Activated naive CD8-positive, alpha-beta T cell treated with anti-CD3 and anti-CD28 coated beads, Interleukin-2, amount 50 U/mL, for 24 hours (primary cell): Measurements from ENCODE around the gene ITGB4.

Experiments used
- ATAC-seq: fragments of 150-1000 bp; cut with Tn5 transposase; one replicate; pipeline ENCODE4 v1.10.0; 2021
- DNase-seq: peaks from one replicate; pipeline ENCODE4 v3.0.0; 2021
- H3K27ac Mint-ChIP-seq: one replicate; pipeline ENCODE4 v1.8.0; 2021; ENCODE audit warnings: mild to moderate bottlenecking, mixed read lengths
- H3K27me3 Mint-ChIP-seq: one replicate; pipeline ENCODE4 v1.8.0; 2021; ENCODE audit warnings: mixed read lengths
- H3K36me3 Mint-ChIP-seq: one replicate; pipeline ENCODE4 v1.8.0; 2021; ENCODE audit warnings: low read depth, mixed read lengths
- H3K4me1 Mint-ChIP-seq: one replicate; pipeline ENCODE4 v1.8.0; 2021; ENCODE audit warnings: mixed read lengths
- H3K4me3 Mint-ChIP-seq: one replicate; pipeline ENCODE4 v1.8.0; 2021; ENCODE audit warnings: mild to moderate bottlenecking, moderate library complexity, mixed read lengths
- H3K9me3 Mint-ChIP-seq: one replicate; pipeline ENCODE4 v1.8.0; 2021; ENCODE audit warnings: mixed read lengths

ITGB4 gene

DNA sequence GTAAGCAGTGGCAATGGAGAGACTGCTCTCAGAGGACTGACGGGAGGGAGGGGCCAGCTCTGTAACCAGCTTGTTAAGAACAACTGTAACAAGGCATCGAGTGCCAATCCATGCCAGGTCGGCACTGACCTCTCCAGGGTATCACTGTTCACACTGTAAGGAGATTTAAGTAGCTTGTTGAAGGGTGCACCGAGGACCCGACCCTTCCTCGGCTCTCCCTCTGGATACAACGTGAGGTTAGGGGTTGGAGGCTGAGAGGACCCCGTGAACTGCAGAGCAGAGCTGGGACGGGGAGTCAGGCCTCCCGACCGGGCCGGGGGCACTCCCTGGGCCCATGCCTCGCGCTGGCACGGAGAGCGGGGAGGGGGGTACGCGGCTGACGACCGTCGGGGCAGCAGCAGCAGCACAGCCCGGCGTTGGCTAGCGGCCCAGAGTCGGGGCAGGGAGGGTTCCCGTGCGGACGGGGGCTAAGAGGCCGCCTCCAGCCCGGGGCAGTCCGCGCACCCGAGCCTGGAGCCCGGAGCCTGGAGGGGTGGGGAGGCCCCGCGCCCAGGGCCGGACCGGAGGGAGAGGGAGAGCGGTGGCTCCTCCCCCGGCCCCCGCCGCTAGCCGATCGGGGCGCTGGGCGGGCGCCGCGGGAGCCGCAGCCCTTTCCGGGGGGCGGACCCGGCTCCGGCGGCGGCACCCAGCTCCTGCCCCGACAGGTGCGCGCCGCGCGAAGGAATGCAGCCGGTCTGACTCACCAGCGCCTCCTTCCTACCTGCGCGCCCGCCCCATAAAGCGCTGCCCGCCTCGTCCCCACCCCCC, at the start of gene ITGB4:
Gene ITGB4, plus strand, starts transcription at position 804 of the 807 bp plus-strand sequence. CDS start 3,245 bp downstream, outside the sequence.
- Mint-ChIP-seq H3K4me3 (peak within 1 kb of the TSS; percentile 65), H3K9me3 (no peaks in the 10 kb centered on the region), H3K27me3 (peaks cover 15% of the 10 kb centered on the region), H3K36me3 (no peaks in the 10 kb centered on the region), H3K4me1 (peaks cover 4% of the 10 kb centered on the region), H3K27ac (no peak within 1 kb of the TSS)
- peak; percentile 62 for ATAC-seq
- DNase-seq: peak; percentile 52

DNA sequence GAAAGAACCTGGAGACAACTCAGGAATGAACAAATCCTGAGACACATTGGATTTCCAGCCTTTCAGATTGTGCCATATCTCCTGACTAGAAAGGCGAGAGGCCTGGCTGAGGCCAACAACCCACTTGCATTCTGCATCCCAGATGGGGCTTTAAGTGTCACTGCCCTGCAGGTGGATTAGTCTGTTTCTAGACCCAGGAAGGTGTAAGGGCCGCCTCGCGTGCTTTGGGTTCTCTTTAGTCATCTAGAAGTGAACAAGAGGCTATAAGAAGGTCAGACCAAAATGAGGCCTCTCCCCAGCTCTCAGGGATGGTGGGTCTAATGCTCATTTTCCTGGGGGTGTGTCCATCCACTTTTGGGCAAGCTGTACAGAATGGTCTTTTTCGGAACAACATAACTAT, 49.2 kb upstream of the ITGB4 start:
- Mint-ChIP-seq H3K4me1 (peaks cover 12% of the 10 kb centered on the region), H3K9me3 (no peaks in the 10 kb centered on the region), H3K27me3 (no peaks in the 10 kb centered on the region), H3K36me3 (peaks cover 32% of the 10 kb centered on the region), H3K4me3 (no peak overlapping the region), H3K27ac (no peak overlapping the region)
- DNase-seq (no peak), ATAC-seq (no peak)

DNA sequence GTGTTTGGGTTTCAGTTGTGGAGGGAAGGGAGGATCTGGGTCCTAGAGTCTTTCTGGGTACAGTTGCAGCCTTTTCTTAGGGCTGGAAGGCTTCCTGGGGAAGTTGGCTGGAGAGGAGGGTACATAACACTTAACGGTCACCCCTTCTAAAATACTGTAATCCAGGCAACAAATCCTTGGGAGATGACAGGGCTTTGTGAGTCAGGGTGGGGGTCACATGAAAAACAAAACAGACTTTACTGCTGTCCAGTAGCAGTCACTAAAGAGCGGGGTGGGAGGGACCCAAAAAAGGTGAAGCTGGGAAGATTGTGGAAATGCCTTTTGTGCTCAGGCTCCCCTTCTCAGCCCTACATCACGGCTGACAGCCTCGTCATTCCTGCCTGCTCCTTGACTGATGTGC, 47.8 kb upstream of the ITGB4 start:
- H3K36me3 Mint-ChIP-seq: peaks cover 33% of the 10 kb centered on the region
- no peak for ATAC-seq
- no peak overlapping the region for H3K27ac Mint-ChIP-seq
- H3K4me1 Mint-ChIP-seq: peaks cover 22% of the 10 kb centered on the region
- no peak for DNase-seq
- no peaks in the 10 kb centered on the region for H3K27me3 Mint-ChIP-seq
- H3K9me3 Mint-ChIP-seq: no peaks in the 10 kb centered on the region
- H3K4me3 Mint-ChIP-seq: no peak overlapping the region

DNA sequence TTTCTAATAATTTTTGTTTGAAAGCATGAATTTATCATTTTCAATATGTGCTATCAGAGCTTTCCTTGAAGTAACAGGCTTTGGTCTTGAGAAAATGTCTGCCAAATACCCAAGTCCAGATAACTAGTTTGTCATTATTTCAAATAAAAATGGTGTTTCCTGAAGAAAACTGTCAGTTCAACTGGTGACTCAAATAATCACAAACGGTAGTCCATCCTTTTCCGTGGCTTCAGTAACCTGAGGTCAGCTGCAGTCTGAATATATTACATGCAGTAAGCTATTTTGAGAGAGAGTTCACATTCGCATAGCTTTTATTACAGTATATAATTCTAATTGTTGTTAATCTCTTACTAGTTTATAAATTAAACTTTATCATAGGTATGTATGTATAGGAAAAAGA, 44.8 kb upstream of the ITGB4 start:
- Mint-ChIP-seq H3K27ac (no peak overlapping the region), H3K4me3 (no peak overlapping the region), H3K36me3 (peaks cover 26% of the 10 kb centered on the region), H3K9me3 (no peaks in the 10 kb centered on the region), H3K4me1 (peaks cover 21% of the 10 kb centered on the region), H3K27me3 (no peaks in the 10 kb centered on the region)
- DNase-seq (no peak), ATAC-seq (no peak)

DNA sequence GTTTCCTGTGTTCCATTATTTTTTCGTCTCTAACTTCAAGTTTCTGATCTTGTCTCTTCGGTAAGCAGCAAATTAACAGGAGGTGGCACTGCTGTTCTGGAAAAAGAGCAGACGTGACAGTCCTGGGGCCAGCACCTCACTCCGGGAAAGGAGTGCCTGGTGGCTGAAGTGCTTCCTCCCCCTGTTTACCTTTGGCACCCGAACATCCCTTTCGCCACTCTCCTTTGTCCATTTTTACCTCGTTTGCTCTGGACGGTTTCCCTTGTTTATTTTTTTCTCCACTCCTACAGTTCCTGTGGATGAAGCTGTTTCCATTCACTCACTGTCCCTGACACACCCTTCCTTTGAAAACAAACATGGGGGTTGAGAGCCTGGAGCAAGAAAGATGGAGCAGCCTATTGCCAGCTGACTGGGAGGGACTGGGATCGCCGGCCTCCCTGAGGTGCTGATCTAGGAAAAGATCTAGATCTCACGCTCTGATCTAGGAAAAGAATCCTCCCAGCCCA, 41.5 kb upstream of the ITGB4 start:
- ATAC-seq (no peak), DNase-seq (no peak)
- Mint-ChIP-seq H3K4me1 (peaks cover 35% of the 10 kb centered on the region), H3K9me3 (no peaks in the 10 kb centered on the region), H3K36me3 (peaks cover 23% of the 10 kb centered on the region), H3K27ac (no peak overlapping the region), H3K4me3 (no peak overlapping the region), H3K27me3 (no peaks in the 10 kb centered on the region)

DNA sequence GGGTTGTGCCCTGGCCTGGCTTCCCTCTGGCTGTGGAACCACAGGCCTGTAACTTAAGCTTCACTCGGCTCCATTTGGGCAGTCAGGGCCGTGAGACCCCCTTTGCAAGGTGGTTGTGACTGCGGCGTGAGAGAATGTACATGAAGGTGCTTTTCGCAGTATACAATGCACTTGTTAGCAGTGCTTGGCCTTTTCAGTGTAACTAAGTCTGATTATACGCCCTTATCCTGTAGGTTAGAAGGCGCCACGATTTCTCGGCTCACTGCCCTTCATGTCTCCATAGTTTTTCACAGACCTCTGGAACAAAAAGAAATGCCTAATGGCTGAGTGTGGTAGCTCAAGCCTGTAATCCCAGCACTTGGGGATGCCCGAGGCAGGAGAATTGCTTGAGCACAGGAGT, 40.8 kb upstream of the ITGB4 start:
- Mint-ChIP-seq H3K9me3 (no peaks in the 10 kb centered on the region), H3K27me3 (no peaks in the 10 kb centered on the region), H3K4me1 (peaks cover 38% of the 10 kb centered on the region), H3K4me3 (no peak overlapping the region), H3K27ac (no peak overlapping the region), H3K36me3 (peaks cover 23% of the 10 kb centered on the region)
- ATAC-seq (no peak), DNase-seq (no peak)

DNA sequence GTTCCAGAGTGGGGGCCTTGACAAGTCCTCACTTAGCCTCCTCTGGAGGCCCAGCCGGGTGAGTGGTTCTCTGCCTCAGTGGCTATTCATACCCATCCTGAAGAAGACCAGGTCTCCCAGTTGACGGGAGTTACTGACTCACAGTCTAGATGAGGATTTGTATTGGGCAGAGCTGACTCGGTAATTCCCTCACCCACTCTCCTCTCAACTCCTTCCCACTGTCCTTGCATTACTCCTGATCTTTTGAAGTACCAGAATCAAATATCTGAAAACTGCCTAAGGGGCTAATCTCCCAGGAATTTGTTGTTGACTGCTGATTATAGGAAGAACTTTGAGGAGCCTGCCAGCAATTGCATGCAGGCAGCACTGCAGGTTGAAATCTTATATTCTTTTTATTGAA, 40.0 kb upstream of the ITGB4 start:
- peaks cover 23% of the 10 kb centered on the region for H3K36me3 Mint-ChIP-seq
- ATAC-seq (peak; percentile 49), DNase-seq (no peak)
- no peak overlapping the region for H3K27ac Mint-ChIP-seq
- peaks cover 45% of the 10 kb centered on the region for H3K4me1 Mint-ChIP-seq
- H3K27me3 Mint-ChIP-seq: no peaks in the 10 kb centered on the region
- H3K9me3 Mint-ChIP-seq: no peaks in the 10 kb centered on the region
- no peak overlapping the region for H3K4me3 Mint-ChIP-seq

DNA sequence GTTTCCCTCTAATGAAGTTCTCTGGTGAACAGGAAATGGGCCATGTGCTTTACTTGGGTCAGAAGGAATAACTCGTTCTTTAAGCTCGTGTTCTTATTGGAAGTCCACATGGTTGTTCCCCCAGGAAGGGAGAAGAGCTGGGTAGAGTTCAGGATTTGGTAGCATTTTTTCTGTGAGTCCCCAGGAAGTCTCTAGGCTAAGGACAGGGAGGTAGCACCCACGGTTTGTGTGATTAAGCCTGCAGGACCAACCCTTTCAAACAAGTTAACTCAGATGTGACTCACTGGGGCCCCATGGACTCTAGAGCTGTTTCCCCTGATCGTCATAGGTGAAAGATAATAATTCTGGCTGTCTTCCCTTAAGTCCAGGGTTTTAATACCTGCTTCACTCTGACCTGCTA, 37.7 kb upstream of the ITGB4 start:
- no peaks in the 10 kb centered on the region for H3K9me3 Mint-ChIP-seq
- H3K36me3 Mint-ChIP-seq: peaks cover 25% of the 10 kb centered on the region
- no peaks in the 10 kb centered on the region for H3K27me3 Mint-ChIP-seq
- peaks cover 51% of the 10 kb centered on the region for H3K4me1 Mint-ChIP-seq
- ATAC-seq (no peak), DNase-seq (no peak)
- no peak overlapping the region for H3K4me3 Mint-ChIP-seq
- peak overlapping the region; percentile 55 for H3K27ac Mint-ChIP-seq

DNA sequence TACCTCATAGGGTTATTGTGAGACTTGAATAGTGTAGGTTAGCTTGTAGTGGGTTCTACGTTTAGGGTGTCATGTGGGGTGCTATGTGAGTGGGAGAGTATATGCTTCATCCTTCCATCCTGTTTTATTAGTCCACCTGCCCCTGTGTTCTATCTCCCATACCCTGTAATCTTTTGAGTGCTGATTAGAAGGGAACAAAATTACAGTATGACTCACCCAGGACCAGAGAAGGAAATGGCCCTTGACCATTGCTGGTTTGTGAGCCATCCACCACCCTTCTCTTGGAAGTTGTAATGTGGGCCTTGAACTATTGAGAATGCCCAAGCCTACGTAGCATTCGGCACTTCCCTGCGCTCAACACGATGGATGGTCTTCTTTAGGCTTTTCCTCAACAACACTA, 37.0 kb upstream of the ITGB4 start:
- Mint-ChIP-seq H3K4me1 (peaks cover 58% of the 10 kb centered on the region), H3K36me3 (peaks cover 23% of the 10 kb centered on the region), H3K27ac (no peak overlapping the region), H3K9me3 (no peaks in the 10 kb centered on the region), H3K4me3 (no peak overlapping the region), H3K27me3 (no peaks in the 10 kb centered on the region)
- DNase-seq (no peak), ATAC-seq (no peak)

DNA sequence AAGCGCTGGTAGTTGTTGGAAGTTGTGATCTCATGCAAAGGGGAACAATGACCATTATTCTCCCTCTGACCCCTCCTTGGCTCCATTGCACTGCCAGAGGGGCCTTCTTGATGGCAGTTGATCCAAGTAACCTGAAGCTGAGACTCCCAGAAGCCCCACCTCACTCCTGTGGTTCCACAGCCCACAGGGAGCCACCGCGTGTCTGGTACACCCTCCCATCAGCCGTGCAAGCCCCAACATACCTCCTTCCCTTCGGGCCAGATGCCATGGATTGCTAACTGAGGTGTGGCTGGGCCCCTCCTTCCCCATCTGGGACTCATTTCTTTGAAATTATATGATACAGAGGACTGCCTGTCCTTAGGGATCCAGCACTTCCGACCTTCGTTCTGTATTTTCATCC, 36.3 kb upstream of the ITGB4 start:
- no peak for ATAC-seq
- H3K36me3 Mint-ChIP-seq: peaks cover 20% of the 10 kb centered on the region
- no peak overlapping the region for H3K4me3 Mint-ChIP-seq
- H3K4me1 Mint-ChIP-seq: peaks cover 65% of the 10 kb centered on the region
- no peak overlapping the region for H3K27ac Mint-ChIP-seq
- H3K27me3 Mint-ChIP-seq: no peaks in the 10 kb centered on the region
- no peaks in the 10 kb centered on the region for H3K9me3 Mint-ChIP-seq
- no peak for DNase-seq

DNA sequence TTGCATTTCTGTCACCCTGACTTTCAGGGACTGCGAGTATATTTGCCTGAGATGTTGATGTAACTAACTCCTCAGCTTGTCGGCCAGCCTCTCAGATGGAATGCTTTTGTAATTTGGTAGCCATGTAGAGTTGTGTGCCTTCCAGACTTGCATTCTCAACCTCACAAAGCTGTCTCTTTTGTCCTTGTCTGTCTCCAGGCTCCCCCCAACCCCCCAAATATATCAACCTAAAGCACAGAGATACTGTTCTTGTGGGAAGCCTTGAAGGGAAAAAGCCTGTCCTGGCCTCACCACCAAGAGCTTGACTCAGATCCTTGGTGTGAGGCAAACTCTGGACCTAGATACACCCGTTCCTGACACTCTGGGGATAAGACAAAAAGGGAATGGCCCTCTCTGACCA, 35.8 kb upstream of the ITGB4 start:
- Mint-ChIP-seq H3K9me3 (no peaks in the 10 kb centered on the region), H3K4me1 (peaks cover 70% of the 10 kb centered on the region), H3K27me3 (no peaks in the 10 kb centered on the region), H3K36me3 (peaks cover 16% of the 10 kb centered on the region), H3K4me3 (no peak overlapping the region), H3K27ac (no peak overlapping the region)
- DNase-seq: no peak
- no peak for ATAC-seq

DNA sequence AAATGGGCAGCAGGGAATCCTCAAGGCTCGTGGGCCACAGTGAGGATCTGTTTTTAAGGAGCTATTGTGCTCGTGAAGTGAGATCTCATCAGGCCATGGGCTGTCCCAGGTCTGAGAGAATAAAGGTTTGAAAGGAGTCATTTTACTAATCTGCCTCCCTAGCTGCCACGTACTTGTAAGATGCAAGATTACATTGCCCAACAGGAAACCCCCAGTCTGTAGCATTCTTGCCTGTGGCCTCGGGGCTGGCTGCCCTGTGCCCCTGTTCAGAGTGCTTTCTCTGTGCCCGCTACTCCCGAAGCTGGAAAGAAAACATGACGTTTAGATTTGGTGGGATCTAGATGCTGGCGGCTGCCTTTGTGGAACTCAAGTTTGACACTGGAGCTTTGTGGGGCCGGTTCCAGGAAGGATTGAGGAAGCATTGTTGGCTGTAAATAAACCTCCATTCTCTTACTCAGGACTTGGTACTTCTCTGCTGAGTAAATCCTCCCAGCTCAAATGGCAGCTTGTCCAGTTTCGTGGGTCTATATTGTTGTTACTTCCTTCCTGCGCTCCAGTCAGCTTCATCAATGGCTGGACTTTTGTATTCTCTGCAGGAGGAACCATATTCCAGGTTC, 32.9 kb upstream of the ITGB4 start:
- ATAC-seq (no peak), DNase-seq (peak; percentile 17)
- no peak overlapping the region for H3K4me3 Mint-ChIP-seq
- H3K36me3 Mint-ChIP-seq: peaks cover 27% of the 10 kb centered on the region
- peaks cover 80% of the 10 kb centered on the region for H3K4me1 Mint-ChIP-seq
- no peaks in the 10 kb centered on the region for H3K27me3 Mint-ChIP-seq
- peak overlapping the region; percentile 82 for H3K27ac Mint-ChIP-seq
- no peaks in the 10 kb centered on the region for H3K9me3 Mint-ChIP-seq

DNA sequence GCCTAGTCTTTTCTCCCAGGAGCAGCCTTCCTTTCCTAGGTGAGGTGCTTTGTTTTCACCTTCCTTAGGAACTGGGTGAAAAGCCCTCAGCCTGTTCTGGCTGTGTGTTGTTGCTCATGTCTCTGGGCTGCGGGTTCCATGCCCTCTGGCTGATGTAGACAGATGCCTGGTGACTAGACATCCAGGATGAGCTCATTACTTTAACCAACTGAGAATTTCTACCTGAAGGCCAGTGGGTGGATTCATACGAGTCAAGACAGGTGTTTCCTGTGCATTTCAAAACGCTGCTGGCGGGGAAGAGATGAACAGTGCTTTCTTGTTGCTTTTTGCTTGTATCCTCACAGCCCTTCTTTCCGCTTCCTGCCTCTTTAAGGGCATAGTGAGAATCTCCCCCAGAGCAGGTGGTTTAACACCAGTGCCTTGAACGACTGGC, 31.8 kb upstream of the ITGB4 start:
- peaks cover 69% of the 10 kb centered on the region for H3K4me1 Mint-ChIP-seq
- peaks cover 30% of the 10 kb centered on the region for H3K36me3 Mint-ChIP-seq
- peak overlapping the region; percentile 82 for H3K27ac Mint-ChIP-seq
- no peaks in the 10 kb centered on the region for H3K9me3 Mint-ChIP-seq
- H3K27me3 Mint-ChIP-seq: no peaks in the 10 kb centered on the region
- ATAC-seq: peak; percentile 62
- H3K4me3 Mint-ChIP-seq: peak overlapping the region; percentile 50
- peak; percentile 32 for DNase-seq

DNA sequence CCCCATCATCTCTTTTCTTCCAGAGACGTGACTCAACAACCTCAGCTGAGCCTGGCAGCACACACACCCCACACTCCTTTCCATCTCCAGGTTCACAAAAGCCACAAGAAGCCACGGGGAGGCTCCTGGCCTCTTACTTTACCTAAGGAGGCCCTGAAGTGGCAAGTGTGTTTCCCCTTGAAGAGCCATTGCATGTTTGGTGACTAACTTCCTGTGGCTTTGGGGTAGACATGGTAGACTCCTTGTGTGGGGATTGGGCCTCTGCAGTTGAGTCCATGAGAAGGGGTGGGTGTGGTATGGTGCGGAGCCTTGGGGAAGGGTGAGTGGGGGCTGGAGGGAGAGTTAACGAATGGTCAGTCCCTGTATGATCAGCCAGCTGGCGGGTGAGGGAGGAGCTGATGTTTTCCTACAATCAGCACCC, 29.9 kb upstream of the ITGB4 start:
- H3K27me3 Mint-ChIP-seq: no peaks in the 10 kb centered on the region
- peak; percentile 64 for DNase-seq
- peak; percentile 86 for ATAC-seq
- no peaks in the 10 kb centered on the region for H3K9me3 Mint-ChIP-seq
- peaks cover 30% of the 10 kb centered on the region for H3K36me3 Mint-ChIP-seq
- H3K27ac Mint-ChIP-seq: peak overlapping the region; percentile 74
- peaks cover 58% of the 10 kb centered on the region for H3K4me1 Mint-ChIP-seq
- H3K4me3 Mint-ChIP-seq: peak overlapping the region; percentile 49
